ACHN (cell line): Measurements from ENCODE around the gene TNFSF13.
"Not testable (repeated sequence)": the region's sequence is repeated elsewhere in the genome, so short reads cannot be mapped to it uniquely, and the experiment has no call there.

ENCODE experiments used
- DNase-seq: peaks from one replicate; pipeline ENCODE4 v3.0.0-alpha.2; 2015
- in situ Hi-C: cut with HindIII; loops from 2 replicates; pipeline ENCODE4 v1.10.0; 2017; ENCODE audit warnings: low sequenced_read_pairs, low pct_ligation_motif_present, low pct_unique_long_range_greater_than_20kb

The TNFSF13 gene

GRCh38 chr17:7586673-7587419, 28.3 kb downstream of the TNFSF13 start:
- in situ Hi-C loops: no loop called here

GRCh38 chr17:7587420-7588151, 29.0 kb downstream of the TNFSF13 start:
- in situ Hi-C loops: no loop called here
- DNase-seq: peak; percentile 71

More at GRCh38 chr17:7586673-7587419, 28.3 kb downstream of the TNFSF13 start:
- no peak for DNase-seq

- in situ Hi-C loops: no loop called here
- no peak for DNase-seq
These were observed 30.1 kb downstream of the TNFSF13 start for GRCh38 chr17:7588553-7589203.

- peak; percentile 85 for DNase-seq
- in situ Hi-C loops: no loop called here
These were observed 30.8 kb downstream of the TNFSF13 start for GRCh38 chr17:7589204-7589868.

GRCh38 chr17:7589891-7590691, 31.5 kb downstream of the TNFSF13 start, which contains the start of gene SOX15:
SOX15 (minus strand) TSS chr17:7590094; CDS start chr17:7589676, 418 bp downstream.
- in situ Hi-C loops: no loop called here
- DNase-seq: peak; percentile 76

GRCh38 chr17:7590743-7591142, 32.2 kb downstream of the TNFSF13 start:
- peak; percentile 68 for DNase-seq
- in situ Hi-C loops: no loop called here

- no peak for DNase-seq
- in situ Hi-C loops: no loop called here
These were observed 33.0 kb downstream of the TNFSF13 start for GRCh38 chr17:7591596-7591995.

- DNase-seq: no peak
- in situ Hi-C loops: no loop called here
These were observed 34.0 kb downstream of the TNFSF13 start for GRCh38 chr17:7592422-7593021.

GRCh38 chr17:7593296-7593695, 34.7 kb downstream of the TNFSF13 start:
- DNase-seq: no peak
- in situ Hi-C loops: no loop called here

GRCh38 chr17:7597561-7597960, 39.0 kb downstream of the TNFSF13 start:
- in situ Hi-C loops, DNase-seq: not testable (repeated sequence)

- in situ Hi-C loops: no loop called here
- DNase-seq: no peak
These were observed 47.7 kb downstream of the TNFSF13 start for GRCh38 chr17:7606280-7606679.

GRCh38 chr17:7610641-7611040, 52.1 kb downstream of the TNFSF13 start:
- in situ Hi-C loops: no loop called here
- DNase-seq: no peak
